Upper lobe of right lung (tissue), 1 donor: ENCODE data around the gene POU2AF3. TPM values are rescaled to one million over a fixed set of nuclear protein-coding genes. Genes with fewer than 3 reads are reported as not detected.
"Not testable (repeated sequence)": the region's sequence is repeated elsewhere in the genome, so short reads cannot be mapped to it uniquely, and the experiment has no call there.

ENCODE experiments used
- ATAC-seq: fragments of 200-7000 bp; cut with Tn5 transposase; one replicate; pipeline ENCODE4 v1.9.1; 2020; ENCODE audit warnings: mild to moderate bottlenecking, moderate library complexity
- DNase-seq: peaks from one replicate; pipeline ENCODE4 v3.0.0-alpha.2; 2020
- H3K27ac ChIP-seq: fragments of 200-600 bp; one replicate; pipeline ENCODE4 v1.8.0; 2022
- H3K27me3 ChIP-seq: fragments of 200-600 bp; one replicate; pipeline ENCODE4 v1.8.0; 2022; ENCODE audit warnings: mild to moderate bottlenecking
- H3K36me3 ChIP-seq: fragments of 200-600 bp; one replicate; pipeline ENCODE4 v1.8.0; 2022
- H3K4me1 ChIP-seq: fragments of 200-600 bp; one replicate; pipeline ENCODE4 v1.8.0; 2022
- H3K4me3 ChIP-seq: fragments of 200-600 bp; one replicate; pipeline ENCODE4 v1.8.0; 2022; ENCODE audit warnings: mild to moderate bottlenecking
- H3K9me3 ChIP-seq: fragments of 200-600 bp; one replicate; pipeline ENCODE4 v1.8.0; 2022
- CTCF ChIP-seq: fragments of 200-600 bp; IDR thresholded peaks from one replicate; pipeline ENCODE4 v1.8.0; 2022; ENCODE audit warnings: antibody characterized with exemption
- intact Hi-C: fragments of 100-400 bp; cut with DNase I; formaldehyde crosslinking; loops from one replicate; pipeline ENCODE4 v1.11.0; 2022
- total RNA-seq: library from RNA; stranded (reverse); fragmentation: NEBNext Ultra II Directional; extraction: Animal tissue kit (Norgen Biotek cat#: 25700); gene quantifications from one replicate; pipeline ENCODE4 v1.2.1, GENCODE V29; 2021
- donor health status: DM: no; HTN: yes; CAD: no; lungs with severe emphysema.

POU2AF3 gene
- total RNA-seq, 1 donor from 2014 or later, result 1.8 TPM

- Histone ChIP-seq H3K27me3 (no peaks in the 10 kb centered on the region), H3K36me3 (no peaks in the 10 kb centered on the region), H3K4me3 (no peak overlapping the region), H3K27ac (no peak overlapping the region), H3K4me1 (no peaks in the 10 kb centered on the region), H3K9me3 (no peaks in the 10 kb centered on the region)
- TF ChIP-seq CTCF, result no peak
- intact Hi-C loops, result no loop called here
- DNase-seq (no peak), ATAC-seq (no peak)
These were observed 37.5 kb upstream of the POU2AF3 start for GRCh38 chr11:111260811-111261210.

GRCh38 chr11:111264646-111265045 lies 33.7 kb upstream of the POU2AF3 start:
- no peak for TF ChIP-seq CTCF
- intact Hi-C loops, result no loop called here
- Histone ChIP-seq H3K4me3 (no peak overlapping the region), H3K36me3 (no peaks in the 10 kb centered on the region), H3K27ac (no peak overlapping the region), H3K4me1 (no peaks in the 10 kb centered on the region), H3K9me3 (no peaks in the 10 kb centered on the region), H3K27me3 (no peaks in the 10 kb centered on the region)
- DNase-seq (no peak), ATAC-seq (no peak)

GRCh38 chr11:111265421-111265820 lies 32.9 kb upstream of the POU2AF3 start:
- H3K27ac ChIP-seq, result no peak overlapping the region
- H3K4me1 ChIP-seq, result no peaks in the 10 kb centered on the region
- no peak for DNase-seq
- no peaks in the 10 kb centered on the region for H3K36me3 ChIP-seq
- intact Hi-C loops, result no loop called here
- no peaks in the 10 kb centered on the region for H3K27me3 ChIP-seq
- no peak for TF ChIP-seq CTCF
- no peak overlapping the region for H3K4me3 ChIP-seq
- no peaks in the 10 kb centered on the region for H3K9me3 ChIP-seq
- ATAC-seq, result no peak

- ATAC-seq, H3K4me1 ChIP-seq, H3K27me3 ChIP-seq, intact Hi-C loops, DNase-seq, H3K4me3 ChIP-seq, H3K27ac ChIP-seq, H3K36me3 ChIP-seq, H3K9me3 ChIP-seq: not testable (repeated sequence)
These were observed 30.0 kb upstream of the POU2AF3 start for GRCh38 chr11:111268303-111268702.

GRCh38 chr11:111269146-111269868 lies 29.0 kb upstream of the POU2AF3 start:
- no peaks in the 10 kb centered on the region for H3K27me3 ChIP-seq
- ATAC-seq (no peak), DNase-seq (no peak)
- H3K4me3 ChIP-seq, result no peak overlapping the region
- H3K4me1 ChIP-seq, result no peaks in the 10 kb centered on the region
- no peaks in the 10 kb centered on the region for H3K36me3 ChIP-seq
- TF ChIP-seq CTCF, result no peak
- intact Hi-C loops, result no loop called here
- H3K9me3 ChIP-seq, result no peaks in the 10 kb centered on the region
- H3K27ac ChIP-seq, result no peak overlapping the region

- Histone ChIP-seq H3K27ac (no peak overlapping the region), H3K4me3 (no peak overlapping the region), H3K4me1 (no peaks in the 10 kb centered on the region), H3K36me3 (no peaks in the 10 kb centered on the region), H3K9me3 (no peaks in the 10 kb centered on the region), H3K27me3 (peaks cover 2% of the 10 kb centered on the region)
- TF ChIP-seq CTCF, result no peak
- no peak for ATAC-seq
- intact Hi-C loops, result no loop called here
- no peak for DNase-seq
These were observed 25.9 kb upstream of the POU2AF3 start for GRCh38 chr11:111272420-111272819.
